Ecto neural progenitor cell (in vitro differentiated cells): ENCODE measurements around the gene IDNK.
"Not testable (repeated sequence)": the region's sequence is repeated elsewhere in the genome, so short reads cannot be mapped to it uniquely, and the experiment has no call there.

Experiments used
- DNase-seq: peaks from one replicate; pipeline ENCODE4 v3.0.0-alpha.2; 2018; ENCODE audit warnings: low spot score

IDNK gene

DNA sequence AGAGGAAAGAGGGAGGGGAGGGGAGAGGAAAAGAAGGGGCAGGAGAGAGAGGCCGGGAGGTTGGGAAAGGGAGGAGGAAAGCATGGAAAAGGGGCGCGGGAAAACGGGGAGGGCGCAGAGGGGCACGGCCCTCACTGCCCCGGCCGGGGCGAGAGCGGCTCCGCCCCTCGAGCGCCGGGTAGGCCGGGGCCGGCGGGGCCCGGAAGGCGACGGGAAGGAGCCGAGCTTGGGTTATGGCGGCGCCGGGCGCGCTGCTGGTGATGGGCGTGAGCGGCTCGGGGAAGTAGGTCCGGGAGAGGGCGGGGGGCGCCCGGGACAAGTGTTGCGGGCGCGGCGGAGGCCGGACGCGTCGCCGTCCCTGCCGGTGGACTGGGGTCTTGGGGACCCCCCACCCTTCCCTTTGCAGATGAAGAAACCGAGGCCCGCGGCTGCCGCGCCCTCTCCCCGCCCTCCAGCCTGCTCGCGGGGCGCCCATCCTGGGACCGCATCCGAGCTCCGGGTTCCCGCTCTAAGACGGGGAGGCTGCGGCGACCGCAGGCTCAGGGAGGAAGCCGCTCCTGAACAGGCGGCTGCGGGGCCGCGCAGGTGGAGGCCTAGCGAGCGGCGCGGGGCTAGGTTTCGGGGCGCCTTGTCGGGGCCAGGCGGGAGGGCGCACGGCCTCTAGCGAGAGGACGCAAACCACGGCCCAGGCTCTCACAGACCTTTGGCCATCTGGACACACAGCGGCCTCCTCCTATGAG is at the start of gene IDNK:
Gene IDNK (plus strand): TSS at position 205 of the 740 bp plus-strand sequence. CDS start 29 bp downstream, at position 234.
- peak; percentile 83 for DNase-seq

DNA sequence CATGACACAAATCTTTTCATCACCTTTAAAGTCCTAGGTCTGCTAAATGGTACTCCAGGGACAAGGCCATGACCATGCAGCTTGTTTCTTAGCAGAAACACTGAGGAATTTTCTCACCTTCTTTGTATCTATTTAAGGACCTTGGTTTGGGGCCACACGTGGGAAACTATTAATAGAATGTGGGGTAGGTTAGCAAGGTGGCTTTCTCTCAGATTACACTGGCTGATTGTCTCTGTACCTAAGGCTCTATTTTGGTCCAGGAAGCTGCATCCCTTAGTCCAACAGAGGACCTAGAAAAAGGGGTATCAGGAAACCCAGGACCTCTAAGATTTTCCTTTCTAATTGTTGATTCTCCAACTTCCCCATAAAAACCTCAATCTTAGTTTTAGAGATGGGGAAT is 48.5 kb upstream of the IDNK start:
- DNase-seq: no peak

DNA sequence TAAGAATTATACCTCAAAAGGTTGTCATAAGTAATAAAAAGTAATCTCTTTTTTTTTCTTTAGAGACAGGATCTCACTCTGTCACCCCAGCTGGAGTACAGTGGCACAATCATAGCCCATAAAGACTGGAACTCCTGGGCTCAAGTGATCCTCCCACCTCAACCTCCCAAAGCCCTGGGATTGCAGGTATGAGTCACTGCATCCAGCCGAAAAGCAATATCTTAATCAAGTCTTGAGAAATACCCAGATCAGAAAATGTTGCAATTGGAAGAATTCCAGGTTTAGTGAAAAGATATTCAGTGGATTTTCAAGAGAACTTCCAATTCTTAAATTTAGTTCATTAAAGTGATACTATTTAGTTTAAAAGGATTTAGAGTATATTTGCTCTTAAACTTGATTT is 40.9 kb upstream of the IDNK start:
- no peak for DNase-seq

DNA sequence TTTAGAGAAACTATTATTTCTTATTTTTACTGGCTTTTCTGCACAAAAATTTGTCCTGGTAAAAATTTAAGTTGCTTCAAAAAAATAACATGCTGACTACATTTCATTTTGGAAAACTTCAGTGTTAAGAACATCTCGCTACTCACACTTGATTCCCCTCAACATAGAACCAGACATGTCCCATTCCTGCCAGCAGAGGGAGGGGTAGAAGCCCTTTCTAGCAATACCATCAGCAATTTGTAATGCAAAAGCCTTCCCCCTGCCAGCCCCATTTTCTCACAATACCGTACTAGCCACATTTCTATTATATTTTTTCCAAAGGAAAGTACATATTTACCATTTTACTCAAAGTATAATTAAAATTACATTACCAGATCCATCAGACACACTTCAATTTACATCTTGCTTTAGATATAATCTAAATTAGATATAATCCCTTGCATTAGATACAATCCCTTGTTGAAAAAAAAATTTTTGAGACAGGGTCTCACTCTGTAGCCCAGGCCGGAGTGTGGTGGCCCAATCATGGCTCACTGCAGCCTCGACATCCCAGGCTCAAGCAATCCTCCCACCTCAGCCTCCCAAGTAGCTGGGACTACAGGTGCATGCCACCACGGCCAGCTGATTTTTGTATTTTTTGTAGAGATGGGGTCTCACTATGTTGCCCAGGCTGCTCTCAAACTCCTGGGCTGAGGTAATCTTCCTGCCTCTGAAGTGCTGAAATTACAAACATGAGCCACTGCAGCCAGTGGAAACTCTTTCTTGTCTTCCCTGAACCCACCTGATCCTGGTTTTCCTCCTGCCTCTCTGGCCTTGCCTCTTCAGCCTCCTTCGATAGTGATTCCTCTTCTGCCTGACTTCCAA is 39.6 kb upstream of the IDNK start:
- DNase-seq: peak; percentile 56

DNA sequence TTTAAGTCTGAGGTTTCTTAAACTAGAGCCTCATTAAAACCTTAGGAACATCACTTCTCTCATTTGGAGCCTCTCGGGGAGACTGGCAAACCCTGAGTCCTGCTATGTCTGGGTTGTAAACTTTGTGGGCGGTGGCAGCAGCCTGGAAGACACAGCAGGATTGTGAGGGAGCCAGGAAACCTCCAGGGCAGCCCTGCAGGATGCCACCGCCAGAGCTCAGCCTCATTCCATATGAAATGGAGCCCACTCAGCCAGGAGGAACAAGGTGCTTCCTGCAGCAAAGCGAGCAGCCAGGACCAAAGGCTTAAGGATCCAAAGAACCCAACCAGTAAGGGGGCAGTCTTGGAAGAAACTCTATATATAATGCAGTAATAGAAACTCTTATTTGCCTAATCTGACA is 37.9 kb upstream of the IDNK start:
- no peak for DNase-seq

DNA sequence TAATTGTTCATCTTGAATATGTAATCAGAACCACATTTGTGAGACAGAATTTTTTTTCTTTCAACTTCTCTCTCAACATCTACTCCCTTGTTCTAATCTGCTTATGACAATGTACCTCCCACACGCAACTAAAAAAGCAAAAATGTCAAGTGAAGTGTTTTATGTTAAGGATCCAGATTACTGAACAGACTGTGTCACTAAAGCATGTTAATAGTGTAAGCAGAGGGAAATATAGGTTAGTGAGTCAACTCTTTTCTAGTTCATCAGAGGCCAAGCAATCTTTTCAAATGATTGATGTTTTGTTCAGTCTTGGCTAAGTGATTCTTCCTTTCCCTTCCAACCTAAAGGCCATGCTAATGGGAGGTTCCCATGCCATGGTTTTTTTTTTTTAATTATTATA is 34.7 kb upstream of the IDNK start:
- DNase-seq: no peak

DNA sequence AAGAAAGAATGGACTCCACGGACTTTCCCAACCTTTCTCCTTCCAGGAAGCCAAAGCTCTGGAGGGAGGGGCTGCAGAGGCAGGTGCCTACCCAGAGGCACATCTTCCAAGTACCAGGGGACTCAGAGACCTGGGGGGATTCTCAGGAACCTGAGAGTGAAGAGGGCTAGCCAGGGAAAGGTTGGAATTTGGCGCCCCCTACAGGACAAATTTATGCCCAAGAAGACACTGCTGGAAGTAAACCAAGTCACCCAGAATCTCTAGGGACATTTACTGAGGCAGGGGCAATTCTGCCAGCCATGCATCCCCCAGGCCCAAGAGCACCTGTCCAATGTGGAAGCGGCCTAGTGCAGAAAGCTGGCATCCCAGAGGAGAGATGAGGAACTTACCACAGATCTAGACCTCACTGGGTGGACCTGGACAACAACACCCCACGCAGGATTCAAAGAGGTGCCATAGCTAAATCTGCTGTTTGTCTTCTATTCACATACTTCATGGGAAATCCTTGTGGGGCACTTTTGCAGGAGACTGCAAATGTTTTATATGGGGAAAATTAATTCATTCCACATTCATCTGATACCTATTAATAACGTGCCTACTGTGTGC is 25.9 kb upstream of the IDNK start:
- peak; percentile 74 for DNase-seq

DNA sequence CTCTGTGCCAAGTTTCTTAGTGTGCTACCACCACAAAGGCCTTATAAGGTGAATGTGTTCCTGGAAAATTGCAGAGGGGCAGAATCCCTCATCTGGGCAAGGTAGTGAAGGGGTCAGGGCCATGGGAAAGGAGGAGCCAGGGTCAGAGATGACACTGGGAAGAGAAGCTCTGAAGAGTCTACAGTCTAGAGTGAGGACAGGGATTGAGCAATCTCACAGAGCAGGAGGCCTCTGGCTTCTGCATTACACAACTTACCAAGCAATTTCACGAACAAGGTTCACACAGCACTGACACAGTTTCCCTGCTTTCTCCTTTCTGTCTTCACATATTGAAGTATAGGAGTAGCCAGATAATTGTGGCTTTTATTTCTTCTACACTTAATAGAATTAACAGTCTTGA is 24.5 kb upstream of the IDNK start:
- DNase-seq: no peak

DNA sequence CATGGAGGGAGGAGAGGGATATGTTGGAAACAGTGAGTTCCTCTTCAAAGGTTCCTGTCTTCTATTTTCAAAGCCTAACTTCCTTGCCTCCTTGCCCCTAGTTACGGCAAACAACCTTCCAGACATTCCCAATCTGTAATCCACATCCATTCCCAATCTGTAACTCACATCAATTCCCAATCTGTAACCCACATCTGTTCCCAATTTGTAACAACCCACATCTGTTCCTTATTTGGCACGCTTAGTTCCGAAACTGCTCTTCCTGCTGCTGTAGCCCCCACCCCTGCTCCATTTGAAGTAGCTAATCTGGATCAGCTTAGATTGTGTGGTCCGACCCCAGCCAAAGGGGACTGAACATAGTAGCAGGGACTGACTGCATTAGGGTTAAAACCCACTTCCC is 23.9 kb upstream of the IDNK start:
- DNase-seq: no peak

DNA sequence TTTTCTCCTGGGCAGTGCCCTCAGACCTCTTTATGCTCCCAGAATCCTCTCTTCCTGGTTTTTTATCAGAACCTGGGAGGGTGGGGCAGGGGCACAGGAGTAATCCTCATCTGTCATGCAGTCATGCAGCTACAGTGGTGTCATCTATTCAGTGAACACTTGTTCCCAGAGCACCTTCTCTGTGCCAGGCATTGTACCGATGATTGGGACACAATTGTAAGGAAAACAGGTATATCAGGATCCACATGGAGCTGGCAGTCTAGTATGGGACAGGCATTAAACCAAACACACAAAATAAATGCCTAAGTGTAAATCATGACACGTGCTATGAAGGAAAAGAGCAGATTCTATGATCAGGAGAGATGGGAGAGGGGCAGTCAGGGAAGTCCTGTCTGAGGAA is 21.5 kb upstream of the IDNK start:
- DNase-seq: no peak

DNA sequence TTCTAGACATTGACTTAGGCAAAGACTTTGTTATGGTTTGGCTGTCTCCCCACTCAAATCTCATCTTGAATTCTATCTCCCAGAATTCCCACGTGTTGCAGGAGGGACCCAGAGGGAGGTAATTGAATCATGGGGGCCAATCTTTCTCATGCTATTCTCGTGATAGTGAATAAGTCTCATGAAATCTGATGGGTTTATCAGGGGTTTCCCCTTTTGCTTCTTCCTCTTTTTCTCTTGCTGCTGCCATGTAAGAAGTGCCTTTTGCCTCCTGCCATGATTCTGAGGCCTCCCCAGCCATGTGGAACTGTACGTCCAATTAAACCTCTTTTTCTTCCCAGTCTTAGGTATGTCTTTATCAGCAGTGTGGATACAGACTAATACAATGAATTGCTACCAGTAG is 15.3 kb upstream of the IDNK start:
- not testable (repeated sequence) for DNase-seq

DNA sequence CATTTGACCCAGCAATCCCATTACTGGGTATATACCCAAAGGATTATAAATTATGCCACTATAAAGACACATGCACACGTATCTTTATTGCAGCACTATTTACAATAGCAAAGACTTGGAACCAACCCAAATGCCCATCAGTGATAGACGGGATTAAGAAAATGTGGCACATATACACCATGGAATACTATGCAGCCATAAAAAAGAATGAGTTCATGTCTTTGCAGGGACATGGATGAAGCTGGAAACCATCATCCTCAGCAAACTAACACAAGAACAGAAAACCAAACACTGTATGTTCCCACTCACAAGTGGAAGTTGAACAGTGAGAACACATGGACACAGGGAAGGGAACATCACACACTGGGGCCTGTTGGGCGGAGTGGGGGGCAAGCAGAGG is 9.6 kb upstream of the IDNK start:
- not testable (repeated sequence) for DNase-seq

DNA sequence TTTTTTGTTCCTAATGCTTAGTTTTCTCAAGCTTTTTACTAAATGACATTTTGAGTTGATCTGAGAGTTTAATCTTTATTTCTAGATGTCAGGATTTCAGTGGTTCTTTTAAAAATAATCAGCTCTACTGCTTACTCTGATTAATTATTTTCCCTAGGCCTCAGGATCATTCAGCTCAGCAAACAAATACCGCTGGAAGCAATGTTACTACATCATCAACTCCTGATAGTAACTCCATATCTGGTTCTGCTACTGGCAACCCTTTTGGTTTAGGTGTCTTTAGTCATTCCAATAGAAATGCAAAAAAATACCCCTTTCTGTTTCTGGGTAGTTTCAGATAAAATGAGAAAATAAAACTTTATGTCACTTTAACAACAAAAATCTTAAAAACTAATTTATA is 5.6 kb upstream of the IDNK start:
- DNase-seq: no peak

DNA sequence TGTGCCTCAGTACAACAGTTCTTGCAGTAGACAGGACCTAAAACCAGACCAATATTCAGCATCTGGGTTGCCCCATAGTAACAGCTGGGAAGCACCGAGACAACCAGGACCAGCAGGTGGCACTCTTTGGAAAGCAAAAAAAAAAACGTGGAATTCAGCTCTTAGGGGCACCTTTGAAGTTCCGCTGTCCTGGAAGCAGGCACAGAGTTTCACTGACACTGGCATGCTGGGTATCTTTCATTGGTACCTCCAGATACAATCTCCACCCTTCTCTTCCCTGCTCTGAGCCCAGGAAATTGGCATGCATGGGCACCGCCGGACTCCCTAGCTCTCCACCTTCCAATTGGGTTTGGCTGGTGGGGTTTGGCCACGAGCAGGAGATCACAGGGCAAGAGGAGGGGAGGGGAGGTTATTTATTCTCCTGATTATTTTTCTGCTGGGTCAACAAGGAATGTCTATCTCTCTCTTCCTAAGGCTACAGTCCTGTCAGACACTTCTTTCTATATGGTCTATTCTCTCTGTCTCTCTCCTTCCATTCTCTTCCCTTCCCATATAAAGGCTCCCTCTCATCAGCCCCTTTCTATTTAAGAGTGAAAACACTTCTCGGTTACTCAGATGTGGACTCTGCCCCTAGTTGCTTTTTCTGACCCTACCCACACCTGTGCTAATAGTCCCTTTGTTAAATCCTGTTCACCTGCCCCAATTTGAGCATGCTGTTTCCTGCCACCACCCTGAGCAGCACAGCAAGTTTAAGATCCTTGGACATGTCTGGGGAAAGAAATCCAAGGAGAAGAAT is 1.9 kb upstream of the IDNK start:
- peak; percentile 59 for DNase-seq

DNA sequence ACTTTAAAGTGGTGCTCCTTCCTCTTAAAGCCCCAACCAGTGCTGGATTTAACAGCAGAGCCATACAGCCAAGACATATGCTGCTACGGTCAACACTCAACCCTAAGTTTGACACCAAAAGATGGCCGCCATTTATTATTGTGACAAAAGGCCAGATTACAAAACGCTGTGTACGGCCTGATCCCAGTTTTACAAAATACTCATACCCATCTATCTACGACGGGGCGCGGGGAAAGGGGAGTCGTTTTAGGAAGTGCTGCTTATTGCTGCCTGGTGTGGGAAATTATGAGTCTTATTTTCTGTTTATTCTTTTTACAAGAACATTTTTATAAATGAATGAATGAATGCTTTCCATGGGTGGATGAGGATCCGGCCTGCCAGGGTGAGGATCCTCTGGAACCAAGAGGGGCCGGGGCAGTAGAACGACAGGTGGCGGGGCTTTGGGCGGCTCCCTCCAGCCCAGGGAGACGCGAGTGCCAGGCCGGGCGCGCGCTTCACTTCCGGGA is 457 bp upstream of the IDNK start:
- DNase-seq: no peak

DNA sequence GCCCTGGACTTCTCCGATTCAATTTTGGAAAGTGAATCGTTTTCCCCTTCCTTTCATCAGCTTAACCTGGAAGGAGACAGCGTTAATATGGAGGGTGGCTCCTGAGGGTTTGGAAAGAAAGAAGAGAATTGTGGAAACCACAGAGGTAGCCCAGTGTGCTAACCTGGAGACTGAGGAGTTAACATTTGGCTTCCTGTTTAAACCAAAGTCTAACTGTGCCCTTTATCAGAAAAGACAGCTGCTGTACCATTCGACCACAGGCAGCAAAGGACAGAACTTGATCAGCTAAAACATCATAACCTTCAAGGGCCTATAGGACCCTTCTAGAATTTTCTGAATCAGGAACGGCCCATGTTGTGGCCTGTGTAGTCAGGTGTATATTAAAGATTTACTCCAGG is 735 bp downstream of the IDNK start:
- DNase-seq: no peak

DNA sequence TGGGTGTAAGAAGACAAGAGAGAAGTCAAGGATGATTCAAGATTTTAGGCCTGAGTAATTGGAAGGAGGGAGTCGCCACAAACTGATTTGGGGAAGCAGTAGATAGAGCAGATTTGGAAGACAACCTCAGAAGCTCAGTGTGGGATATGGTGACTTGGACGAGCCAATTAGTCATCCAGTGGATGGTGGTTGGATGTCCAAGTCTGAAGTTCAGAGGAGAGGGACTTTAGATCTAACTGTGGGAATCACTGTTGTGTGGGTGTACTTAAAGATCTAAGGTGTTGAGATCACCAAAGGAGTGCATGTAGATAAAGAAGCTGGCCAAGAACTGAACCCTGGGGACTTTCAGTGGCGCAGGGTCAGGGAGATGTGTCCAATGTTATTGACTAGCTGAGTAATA is 2.2 kb downstream of the IDNK start:
- no peak for DNase-seq

DNA sequence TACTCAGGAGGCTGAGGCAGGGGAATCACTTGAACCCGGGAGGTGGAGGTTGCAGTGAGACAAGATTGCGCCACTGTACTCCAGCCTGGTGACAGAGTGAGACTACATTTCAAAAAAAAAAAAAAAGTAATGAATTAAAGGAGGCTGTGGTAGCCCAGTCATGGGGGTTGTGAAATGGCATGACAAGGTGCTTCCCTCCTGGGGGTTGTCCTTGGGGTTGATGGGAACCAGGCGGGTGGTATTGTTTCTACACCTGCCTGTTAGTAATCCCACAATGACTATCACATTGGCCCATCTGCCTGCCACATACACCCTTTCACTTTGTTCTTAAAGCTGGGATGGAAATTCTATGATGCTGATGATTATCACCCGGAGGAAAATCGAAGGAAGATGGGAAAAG is 5.6 kb downstream of the IDNK start:
- DNase-seq: no peak

DNA sequence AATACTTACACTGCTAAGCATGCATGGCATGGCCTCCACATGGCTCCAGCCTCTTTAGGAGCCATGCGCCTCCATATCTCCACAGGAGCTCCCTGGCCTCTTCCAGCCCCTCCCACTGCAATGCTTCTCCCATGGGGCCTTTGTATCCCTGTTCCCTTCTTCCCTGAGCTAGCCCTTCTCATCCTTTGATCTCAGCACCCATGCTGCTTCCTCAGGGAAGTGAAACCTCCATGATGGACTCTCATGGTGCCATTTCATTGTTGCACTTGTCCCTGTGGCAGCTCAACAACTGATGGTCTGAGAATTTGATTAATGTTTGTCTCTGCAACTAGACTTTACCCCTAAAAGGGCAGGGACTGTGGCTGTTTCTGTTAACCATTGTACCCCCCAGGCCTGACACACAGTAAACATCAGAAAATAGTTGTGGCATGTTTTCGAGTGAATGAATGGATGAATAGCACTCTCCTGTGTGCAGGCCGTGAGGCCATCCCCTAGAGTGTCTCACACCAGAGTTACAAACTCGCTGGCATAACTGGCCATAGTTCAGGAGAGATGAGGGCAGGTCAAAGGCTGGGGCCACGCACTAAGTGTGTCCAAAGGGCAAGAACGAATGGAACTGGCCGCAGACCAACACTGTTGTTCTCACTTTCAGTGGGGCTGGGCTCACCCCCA is 6.6 kb downstream of the IDNK start:
- DNase-seq: no peak

DNA sequence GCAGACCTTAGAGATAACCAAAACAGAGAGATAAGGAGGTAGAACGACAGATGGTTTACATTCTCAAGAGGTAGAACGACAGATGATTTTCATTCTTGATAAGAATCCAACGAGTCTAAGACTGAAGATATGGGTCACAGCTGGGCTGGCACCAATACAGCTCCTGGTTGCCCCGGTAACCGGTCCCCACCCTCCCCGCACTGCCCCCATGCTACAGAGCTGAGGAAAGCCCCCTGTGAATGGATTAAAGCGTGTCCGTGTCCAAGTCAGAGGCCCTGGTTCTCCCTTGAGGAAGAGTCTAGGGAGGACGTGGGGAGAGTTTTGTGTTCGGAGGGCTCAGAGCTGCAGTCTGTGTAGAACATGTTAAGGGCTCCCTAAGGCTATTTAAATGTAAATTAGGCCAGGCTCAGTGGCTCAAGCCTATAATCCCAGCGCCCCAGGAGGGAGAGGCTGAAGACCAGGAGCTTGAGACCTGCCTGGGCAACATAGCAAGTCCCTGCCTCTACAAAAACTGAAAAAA is 8.1 kb downstream of the IDNK start:
- DNase-seq: peak; percentile 80

DNA sequence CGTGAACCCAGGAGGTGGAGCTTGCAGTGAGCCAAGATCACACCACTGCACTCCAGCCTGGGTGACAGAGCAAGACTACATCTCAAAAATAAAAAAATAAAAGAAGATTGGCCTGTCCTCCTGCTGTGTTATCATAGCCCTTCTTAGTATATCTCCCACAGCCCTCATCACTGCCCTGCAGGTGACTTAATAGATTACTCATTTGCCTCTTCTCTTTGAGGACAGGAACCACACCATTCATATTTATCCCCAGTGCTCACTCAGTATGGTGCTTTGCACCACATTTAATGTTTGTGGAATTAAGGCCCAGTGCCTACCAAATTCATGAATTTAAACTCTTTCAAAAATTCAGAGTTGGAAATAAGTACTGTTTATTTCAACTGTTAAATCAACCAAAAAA is 10.3 kb downstream of the IDNK start:
- no peak for DNase-seq
